CD4-positive, alpha-beta T cell treated with Interleukin-6 at 100 ng/mL for 8 hours (primary cell): Measurements from ENCODE around the gene STX18.
A peak's percentile ranks its signal among the peaks of the same experiment; 100 is the strongest.
"Not testable (repeated sequence)": the region's sequence is repeated elsewhere in the genome, so short reads cannot be mapped to it uniquely, and the experiment has no call there.

Experiments
- DNase-seq: peaks from one replicate; pipeline ENCODE4 v3.0.0-alpha.2; 2020; ENCODE audit warnings: mixed read lengths, low spot score

Gene STX18

GRCh38 chr4:4554234-4554633 is 12.4 kb upstream of the STX18 start:
- no peak for DNase-seq

- DNase-seq = not testable (repeated sequence)
These were observed 10.2 kb upstream of the STX18 start for GRCh38 chr4:4552042-4552441.

GRCh38 chr4:4550161-4550560 is 8.3 kb upstream of the STX18 start:
- not testable (repeated sequence) for DNase-seq

- DNase-seq = no peak
These were observed 7.7 kb upstream of the STX18 start for GRCh38 chr4:4549534-4549933.

- DNase-seq = no peak
These were observed 1.1 kb upstream of the STX18 start for GRCh38 chr4:4542774-4543485.

GRCh38 chr4:4541040-4541631 is 712 bp downstream of the STX18 start:
- DNase-seq = no peak

GRCh38 chr4:4539481-4539880 is 2.4 kb downstream of the STX18 start:
- no peak for DNase-seq

GRCh38 chr4:4535590-4535989 is 6.3 kb downstream of the STX18 start:
- DNase-seq = no peak

GRCh38 chr4:4534515-4535145 is 7.2 kb downstream of the STX18 start:
- no peak for DNase-seq

- DNase-seq = no peak
These were observed 8.2 kb downstream of the STX18 start for GRCh38 chr4:4533461-4534169.

GRCh38 chr4:4532371-4533154 is 9.3 kb downstream of the STX18 start:
- no peak for DNase-seq

GRCh38 chr4:4529392-4529791 is 12.5 kb downstream of the STX18 start:
- DNase-seq = no peak

GRCh38 chr4:4526401-4526800 is 15.4 kb downstream of the STX18 start:
- DNase-seq = no peak

GRCh38 chr4:4524364-4524763 is 17.5 kb downstream of the STX18 start:
- peak; percentile 15 for DNase-seq

- no peak for DNase-seq
These were observed 20.1 kb downstream of the STX18 start for GRCh38 chr4:4521731-4522130.

- no peak for DNase-seq
These were observed 20.7 kb downstream of the STX18 start for GRCh38 chr4:4521136-4521535.

GRCh38 chr4:4519297-4519894 is 22.5 kb downstream of the STX18 start:
- no peak for DNase-seq

- DNase-seq = no peak
These were observed 23.1 kb downstream of the STX18 start for GRCh38 chr4:4518747-4519146.

- DNase-seq = no peak
These were observed 27.1 kb downstream of the STX18 start for GRCh38 chr4:4514786-4515185.

- DNase-seq = no peak
These were observed 29.6 kb downstream of the STX18 start for GRCh38 chr4:4512282-4512681.

GRCh38 chr4:4510641-4511040 is 31.2 kb downstream of the STX18 start:
- not testable (repeated sequence) for DNase-seq

GRCh38 chr4:4509521-4509920 is 32.3 kb downstream of the STX18 start:
- DNase-seq = no peak
